Right hindlimb (tissue), 1 donor: ENCODE data around the gene DUSP10.

ENCODE experiments used
- DNase-seq: peaks from one replicate; pipeline ENCODE4 v3.0.0-alpha.2; 2018

The DUSP10 gene

DNA sequence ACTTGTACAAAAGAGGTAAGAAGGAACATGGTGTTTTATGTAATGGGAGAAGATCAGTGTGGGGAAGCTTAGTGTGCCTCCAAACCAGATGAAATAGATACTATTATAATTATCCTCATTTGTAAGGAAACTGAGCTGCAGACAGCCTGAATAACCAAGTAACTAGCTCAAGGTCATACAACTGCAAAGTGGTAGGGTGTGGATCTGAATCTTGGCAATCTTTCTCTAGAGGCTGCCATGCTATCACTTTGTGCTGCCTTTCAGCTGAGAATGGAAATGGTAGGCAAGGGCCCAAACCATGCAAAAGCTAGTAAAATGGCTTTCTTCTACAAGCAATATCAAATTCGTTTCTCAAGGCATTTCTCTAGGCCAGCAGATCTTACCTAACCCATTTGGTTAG, 51.0 kb downstream of the DUSP10 start:
- DNase-seq = no peak

DNA sequence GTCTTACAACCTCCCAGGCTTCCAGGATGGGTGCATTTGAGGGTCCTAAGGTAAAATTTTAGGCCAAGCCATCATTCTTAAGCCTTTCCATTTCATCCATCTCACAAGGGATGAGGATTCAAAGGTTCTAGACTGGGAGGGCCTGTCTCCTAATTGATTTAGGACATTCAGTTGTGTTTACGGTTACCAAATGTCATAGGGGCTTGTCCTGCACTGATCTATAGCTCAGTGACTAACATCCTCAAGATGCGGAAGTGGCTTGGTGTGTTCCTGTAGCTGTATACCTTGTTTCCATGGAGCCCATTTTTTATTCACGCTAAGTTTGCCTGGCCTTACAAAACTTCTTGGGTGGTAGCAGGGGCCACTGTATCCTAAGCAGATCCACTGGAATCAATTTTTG, 52.8 kb downstream of the DUSP10 start:
- DNase-seq = no peak

DNA sequence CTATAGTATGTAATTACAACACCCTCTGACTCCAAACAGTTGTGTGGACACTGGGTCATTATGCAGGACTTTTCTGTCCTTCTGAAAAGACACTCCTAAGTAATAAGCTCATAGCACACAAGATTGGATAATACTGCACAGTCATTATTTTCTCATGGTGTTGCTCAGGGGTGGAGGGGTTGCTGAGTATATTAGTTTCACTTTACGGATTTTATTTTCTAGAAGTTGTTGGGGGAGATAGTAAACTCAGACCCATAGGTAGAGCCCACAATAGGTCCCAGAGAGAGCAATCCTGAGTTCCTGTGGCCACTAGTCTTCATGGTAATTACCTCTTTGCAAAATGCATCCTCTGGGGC, 53.4 kb downstream of the DUSP10 start:
- DNase-seq = no peak

DNA sequence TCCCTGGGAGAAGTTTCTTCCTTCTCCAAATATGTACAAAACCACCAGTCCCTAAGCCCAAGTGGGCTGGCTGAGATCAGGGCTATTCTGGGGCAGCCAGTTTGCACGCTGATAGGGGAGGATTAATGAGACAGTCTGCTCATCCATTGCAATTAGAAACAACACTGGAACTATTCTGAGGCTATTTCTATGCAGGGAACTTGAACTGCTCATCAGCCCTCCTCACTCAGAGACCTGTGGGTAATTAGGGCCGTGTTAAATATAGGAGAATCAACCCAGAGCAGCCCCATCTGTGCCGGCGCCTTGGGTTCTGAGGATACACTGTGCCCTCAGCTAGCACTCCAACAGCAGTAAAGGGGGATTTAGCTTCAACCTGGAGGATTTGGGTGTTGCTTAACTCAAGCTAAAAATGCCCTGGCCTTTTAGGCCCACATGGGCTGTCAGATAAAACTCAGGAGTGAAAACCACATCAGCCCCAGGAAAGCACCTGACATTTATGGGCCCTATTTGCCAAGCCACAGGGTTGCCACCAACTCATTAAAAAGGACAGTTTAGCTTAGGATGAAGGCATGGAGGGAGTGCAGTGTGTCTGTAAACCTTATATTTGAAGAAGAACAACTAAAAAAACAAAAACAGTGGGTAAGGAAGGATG, 53.9 kb downstream of the DUSP10 start:
- DNase-seq = no peak

DNA sequence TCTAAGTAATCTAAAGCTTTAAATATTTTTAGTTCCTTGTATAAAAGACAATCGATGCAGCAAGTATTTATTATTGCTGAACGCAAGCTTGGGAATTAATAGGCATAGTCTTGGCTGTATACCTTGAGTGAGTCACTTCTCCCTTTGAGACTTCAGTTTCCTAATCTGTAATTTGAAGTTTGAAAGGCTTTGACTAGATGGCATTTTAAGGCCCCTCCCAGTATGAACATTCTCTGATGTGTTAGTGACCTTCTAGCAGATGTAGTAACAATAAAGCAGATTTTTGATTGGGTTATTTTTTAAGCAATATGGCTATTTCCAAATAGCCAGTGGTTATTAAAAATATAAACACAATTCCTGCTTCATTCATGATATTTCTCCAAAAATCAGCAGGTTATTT, 58.2 kb downstream of the DUSP10 start:
- no peak for DNase-seq

DNA sequence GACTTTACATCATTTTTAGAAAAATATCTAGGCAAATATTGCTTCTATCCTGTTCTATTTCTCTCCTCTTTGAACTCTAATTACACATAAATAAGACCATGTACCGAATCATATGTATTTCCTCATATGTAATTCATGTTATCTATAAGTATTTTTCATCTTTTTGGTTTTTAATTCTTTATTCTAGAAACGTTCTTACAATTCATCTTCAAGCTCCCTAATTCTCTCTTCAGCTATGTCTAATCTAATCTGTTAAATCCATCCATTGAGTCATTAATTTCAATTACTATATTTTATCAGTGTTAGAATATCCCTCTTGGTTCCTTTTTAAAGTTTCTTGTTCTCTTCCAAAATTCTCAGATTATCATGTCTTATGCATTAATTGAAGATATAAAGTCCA, 61.8 kb downstream of the DUSP10 start:
- no peak for DNase-seq

DNA sequence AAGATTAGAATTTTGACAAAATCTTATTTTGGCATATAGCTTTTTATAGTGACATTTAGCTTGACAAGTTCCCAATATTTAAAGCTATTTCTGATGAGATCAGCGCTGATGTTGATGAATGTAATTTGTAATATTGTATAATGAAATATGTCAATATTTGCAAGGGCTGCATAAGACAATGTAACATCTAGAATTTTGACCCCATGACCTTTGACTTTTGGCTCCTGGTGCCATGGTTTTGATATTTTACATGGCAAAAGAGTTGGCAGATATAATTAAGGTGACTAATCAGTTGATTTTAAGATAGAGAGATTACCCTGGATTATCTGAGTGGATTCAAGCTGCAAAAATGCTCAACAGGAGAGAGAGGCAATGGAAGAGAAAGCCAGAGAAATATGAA, 63.9 kb downstream of the DUSP10 start:
- no peak for DNase-seq

DNA sequence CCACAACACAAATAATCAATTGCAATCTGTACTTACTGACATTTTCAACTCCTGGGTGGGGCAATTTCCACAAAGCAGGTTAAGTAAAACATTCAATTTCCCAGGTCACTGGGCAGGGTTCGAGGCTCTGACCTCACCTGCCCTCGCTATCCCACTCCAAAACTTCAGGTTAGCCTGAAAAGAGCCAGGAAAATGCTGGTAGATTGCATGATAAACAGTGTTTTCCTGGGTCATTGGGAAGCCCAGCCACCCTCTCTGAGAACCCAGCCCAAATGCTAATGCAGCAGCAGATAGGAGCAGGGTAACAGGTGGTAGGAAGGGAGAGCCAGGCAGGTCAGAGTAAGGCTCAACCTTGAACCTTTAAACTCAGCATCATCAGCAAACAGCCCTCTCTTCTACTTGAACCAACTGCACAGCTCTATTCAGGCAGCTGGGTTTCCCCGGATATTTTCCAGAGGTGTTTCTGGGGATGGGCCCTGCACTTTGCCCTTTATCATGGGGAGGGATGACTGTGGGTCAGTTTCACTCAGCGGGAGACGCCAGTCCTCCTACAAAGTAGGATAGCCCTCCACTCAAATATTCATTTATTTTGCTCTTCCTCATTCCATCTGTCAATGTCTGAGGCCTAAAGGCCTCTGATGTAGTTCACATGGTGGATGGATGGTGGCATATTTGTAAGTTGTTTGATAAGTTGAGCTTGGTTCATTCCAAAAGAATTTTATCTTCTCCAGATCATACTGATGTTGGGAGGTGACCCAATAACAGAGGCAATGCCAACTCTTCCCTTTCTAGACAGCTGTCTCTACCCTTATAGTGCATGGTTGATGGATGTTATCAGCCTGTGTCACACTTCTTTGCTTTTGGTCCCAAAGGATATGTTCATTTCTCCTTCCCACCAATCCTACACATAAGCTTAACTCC, 65.7 kb downstream of the DUSP10 start:
- DNase-seq = no peak

DNA sequence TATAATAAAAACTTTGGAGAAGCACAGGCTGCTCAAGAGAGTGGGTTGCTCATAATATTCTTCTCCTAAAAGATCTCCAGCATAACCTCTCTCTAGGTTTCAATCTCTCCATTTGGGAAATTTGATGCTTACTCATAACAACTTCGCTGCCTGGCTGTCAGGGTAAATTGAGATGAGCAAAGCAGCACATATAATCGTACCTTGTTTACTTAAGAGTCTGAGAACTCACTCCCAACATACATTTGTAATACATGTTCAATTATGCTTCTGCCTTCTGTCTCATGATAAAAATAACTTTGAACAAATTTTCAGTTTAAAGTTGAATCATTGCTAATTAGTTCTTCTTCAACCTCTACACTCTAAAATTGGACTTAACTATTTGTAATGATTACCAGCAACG, 68.9 kb downstream of the DUSP10 start:
- no peak for DNase-seq

DNA sequence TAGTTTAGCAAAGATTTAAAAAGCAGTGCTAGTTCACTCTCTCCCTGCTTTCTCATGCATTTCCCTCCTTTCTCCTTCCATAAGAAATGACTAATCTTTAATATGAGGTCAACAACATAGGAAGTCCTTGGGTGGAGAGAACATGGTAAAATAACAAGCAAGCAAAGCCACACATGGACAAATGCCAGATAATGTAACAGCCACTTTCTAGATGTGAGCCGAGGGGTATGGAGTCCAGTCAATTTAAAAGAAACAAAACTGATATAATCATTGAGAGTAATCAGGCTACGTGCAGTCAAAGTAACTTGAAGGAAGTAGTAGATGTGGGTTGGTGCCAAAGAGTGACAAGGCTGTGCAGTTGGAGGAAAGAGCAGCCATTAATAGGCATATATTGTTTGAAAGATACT, 69.6 kb downstream of the DUSP10 start:
- no peak for DNase-seq

DNA sequence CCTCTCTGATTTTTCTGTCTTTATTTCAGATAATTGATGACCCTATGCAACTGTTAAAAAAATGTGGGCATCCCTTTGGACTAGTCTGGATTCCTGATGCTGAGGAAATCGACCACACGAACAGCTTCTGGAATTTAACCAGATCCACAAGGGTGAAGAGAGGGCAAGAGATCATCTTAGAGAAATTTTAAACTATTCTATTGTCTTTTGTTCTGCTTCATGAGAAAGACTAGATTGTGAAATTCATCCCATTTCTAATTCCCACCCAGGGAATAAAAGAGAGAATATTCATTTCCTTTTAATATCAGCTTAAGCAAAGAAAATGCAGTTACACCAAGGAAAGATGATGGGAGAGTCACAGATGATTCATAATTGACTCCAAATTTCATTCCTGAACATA, 71.8 kb downstream of the DUSP10 start:
- DNase-seq = no peak

DNA sequence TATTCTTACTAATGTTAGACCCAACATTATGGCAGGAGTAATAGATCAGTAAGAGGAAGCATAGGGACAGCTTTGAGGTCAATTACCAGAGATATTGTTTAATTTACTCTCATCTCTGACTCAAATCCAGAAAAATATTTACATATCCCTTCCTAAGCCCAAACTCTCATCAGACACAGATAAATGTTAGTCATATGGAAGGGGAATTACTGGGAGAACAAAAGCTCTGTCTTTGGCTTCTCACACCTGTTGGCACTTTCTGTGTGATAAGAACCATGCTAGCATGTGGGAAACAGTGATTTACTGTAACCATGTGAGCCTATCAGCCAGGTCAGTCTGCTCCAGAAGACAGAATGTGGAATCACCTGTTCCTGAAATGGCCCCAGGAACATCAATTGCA, 72.4 kb downstream of the DUSP10 start:
- DNase-seq = no peak

DNA sequence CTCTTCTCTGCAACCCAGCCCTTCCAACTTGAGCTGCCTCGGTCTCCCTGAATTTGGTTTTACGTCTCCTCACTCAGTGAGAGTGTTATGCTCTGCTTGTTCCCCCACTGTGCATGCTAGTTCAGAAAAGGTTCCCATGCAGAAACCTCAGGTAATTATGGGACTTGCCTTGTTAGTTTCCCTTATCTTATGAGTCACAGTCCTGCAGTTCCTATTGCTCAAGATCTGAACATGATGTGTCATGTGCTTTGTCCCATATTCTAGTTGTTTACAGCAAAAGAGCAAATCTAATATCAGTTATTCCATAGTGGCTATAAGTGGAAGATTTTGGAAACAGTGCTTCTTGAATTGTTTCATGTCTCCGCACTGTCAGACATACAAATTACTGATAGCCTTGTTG, 74.4 kb downstream of the DUSP10 start:
- DNase-seq = no peak

DNA sequence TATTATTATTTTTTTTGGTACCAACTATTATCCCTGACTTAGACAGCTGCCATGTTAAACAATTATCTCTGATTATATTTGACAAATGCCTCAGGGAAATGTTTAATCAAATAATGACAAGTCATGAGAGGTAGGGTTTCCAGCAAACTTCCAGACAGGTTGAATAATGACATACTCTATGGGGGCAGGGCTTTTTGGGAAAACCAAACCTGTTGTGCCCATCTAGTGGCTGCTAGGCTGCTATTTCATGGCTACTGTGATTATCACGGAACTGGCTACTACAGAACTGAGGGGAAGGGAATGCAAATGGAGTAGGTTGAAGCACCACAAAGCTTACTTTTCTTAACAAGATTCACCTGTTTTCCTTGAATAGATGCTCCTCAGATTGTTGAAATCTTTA, 77.6 kb downstream of the DUSP10 start:
- DNase-seq = no peak

DNA sequence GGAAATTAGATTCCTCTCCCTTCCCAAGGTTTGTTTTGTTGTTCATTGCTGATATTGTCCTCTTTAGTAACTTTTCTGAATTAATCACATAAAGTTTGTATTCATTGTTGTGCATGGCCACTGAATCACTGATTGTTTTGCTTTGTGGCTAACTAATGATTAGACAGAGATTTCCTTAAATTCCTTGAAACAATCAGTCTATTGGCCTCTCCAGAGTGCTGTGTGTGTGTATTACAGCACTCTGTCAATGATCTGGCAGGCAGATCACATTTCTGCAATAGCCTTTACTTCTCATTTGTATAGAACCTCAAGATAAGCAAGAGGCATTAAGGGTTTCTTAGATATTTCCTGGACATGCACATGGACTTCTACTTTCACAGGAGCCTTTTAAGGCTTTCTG, 78.6 kb downstream of the DUSP10 start:
- DNase-seq = no peak

DNA sequence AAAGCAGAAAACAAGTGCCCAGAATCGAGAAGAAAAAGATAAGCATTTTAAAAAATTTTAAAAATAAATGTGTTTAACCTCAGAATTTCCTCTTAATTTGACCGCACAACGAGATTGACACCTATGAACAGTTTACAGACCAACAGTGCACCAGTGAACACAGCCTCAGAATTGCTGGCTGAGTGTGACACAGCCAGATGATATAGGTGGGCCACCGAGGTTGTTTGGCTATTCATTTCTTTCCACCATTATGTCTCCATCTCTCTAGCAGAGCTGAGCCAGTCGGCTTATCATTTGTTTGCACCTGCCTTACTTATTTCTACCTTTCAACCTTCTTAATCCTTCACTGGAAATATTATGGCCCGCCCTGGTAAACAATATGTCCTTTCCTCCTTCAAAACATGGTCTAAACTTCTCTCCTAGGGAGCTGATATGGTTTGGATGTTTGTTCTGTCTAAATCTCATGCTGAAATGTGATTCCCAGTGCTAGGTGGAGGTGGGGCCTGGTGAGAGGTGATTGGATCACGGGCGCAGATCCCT, 86.1 kb downstream of the DUSP10 start:
- DNase-seq = no peak
